ENCODE results near the gene COL6A3. TPM values are rescaled to one million over a fixed set of nuclear protein-coding genes. Genes with fewer than 3 reads are reported as not detected.

COL6A3 gene
- total and polyA plus RNA-seq, 7 donors: 2.8 to 715 (median 233) TPM

- Histone ChIP-seq H3K4me3 (no peak overlapping the region), H3K9me3 (no peaks in the 10 kb centered on the region), H3K27me3 (no peaks in the 10 kb centered on the region), H3K36me3 (no peaks in the 10 kb centered on the region), H3K4me1 (peaks cover 0 to 24% (median 17%) of the 10 kb centered on the region in 4 donors), H3K27ac (peak overlapping the region in 1 of 4 donors; percentile 1)
- DNase-seq: no peak
- intact Hi-C loops (cut with DNase I): no loop called here
- WGBS, 2 donors: 24 to 44% methylated on average over 8 of the region's 8 CpGs
- TF ChIP-seq CTCF (IDR thresholded peaks at IDR 0.05): no peak
- no peak for TF ChIP-seq POLR2AphosphoS5 (IDR thresholded peaks at IDR 0.05)
- no peak for TF ChIP-seq POLR2A (IDR thresholded peaks at IDR 0.05)
- no peak for TF ChIP-seq EP300 (IDR thresholded peaks at IDR 0.05)
Observed at GRCh38 chr2:237438080-237438940, 24.3 kb upstream of the COL6A3 start.

- Histone ChIP-seq H3K4me1 (peaks cover 0 to 31% (median 21%) of the 10 kb centered on the region in 4 donors), H3K27ac (no peak overlapping the region), H3K27me3 (no peaks in the 10 kb centered on the region), H3K36me3 (no peaks in the 10 kb centered on the region), H3K9me3 (no peaks in the 10 kb centered on the region), H3K4me3 (no peak overlapping the region)
- TF ChIP-seq POLR2A (IDR thresholded peaks at IDR 0.05): no peak
- no peak for TF ChIP-seq POLR2AphosphoS5 (IDR thresholded peaks at IDR 0.05)
- TF ChIP-seq CTCF (IDR thresholded peaks at IDR 0.05): no peak
- no peak for TF ChIP-seq EP300 (IDR thresholded peaks at IDR 0.05)
- intact Hi-C loops (cut with DNase I): no loop called here
- 87 to 95% methylated on average over 5 of the region's 5 CpGs for WGBS, 2 donors
- DNase-seq: no peak
Observed at GRCh38 chr2:237437566-237437965, 23.6 kb upstream of the COL6A3 start.

GRCh38 chr2:237435844-237436587 lies 22.1 kb upstream of the COL6A3 start:
- no peaks in the 10 kb centered on the region for H3K27me3 ChIP-seq
- H3K4me1 ChIP-seq: peaks cover 0 to 35% (median 23%) of the 10 kb centered on the region in 4 donors
- TF ChIP-seq POLR2AphosphoS5 (IDR thresholded peaks at IDR 0.05): peak in 3 of 4 donors; percentile 11 to 24 (median 17)
- no peak for TF ChIP-seq POLR2A (IDR thresholded peaks at IDR 0.05)
- TF ChIP-seq CTCF (IDR thresholded peaks at IDR 0.05): no peak
- peak in 1 of 4 donors; percentile 39 for TF ChIP-seq EP300 (IDR thresholded peaks at IDR 0.05)
- DNase-seq: no peak
- H3K4me3 ChIP-seq: no peak overlapping the region
- no peaks in the 10 kb centered on the region for H3K36me3 ChIP-seq
- intact Hi-C loops (cut with DNase I): no loop called here
- WGBS, 2 donors: 75 to 78% methylated on average over 10 of the region's 10 CpGs
- no peaks in the 10 kb centered on the region for H3K9me3 ChIP-seq
- H3K27ac ChIP-seq: peak overlapping the region; percentile 43 to 80 (median 65)

GRCh38 chr2:237434866-237435311 lies 20.9 kb upstream of the COL6A3 start:
- Histone ChIP-seq H3K4me3 (no peak overlapping the region), H3K36me3 (no peaks in the 10 kb centered on the region), H3K27me3 (no peaks in the 10 kb centered on the region), H3K4me1 (peaks cover 0 to 35% (median 23%) of the 10 kb centered on the region in 4 donors), H3K9me3 (no peaks in the 10 kb centered on the region), H3K27ac (peak overlapping the region; percentile 43 to 80 (median 65))
- DNase-seq: no peak
- intact Hi-C loops (cut with DNase I): loop anchor here (5.0 kb wide), 1 partner anchor 137 kb away; no protein-coding TSS in a partner anchor
- TF ChIP-seq POLR2A (IDR thresholded peaks at IDR 0.05): no peak
- no peak for TF ChIP-seq CTCF (IDR thresholded peaks at IDR 0.05)
- no peak for TF ChIP-seq EP300 (IDR thresholded peaks at IDR 0.05)
- TF ChIP-seq POLR2AphosphoS5 (IDR thresholded peaks at IDR 0.05): no peak
- 23 to 31% methylated on average over 14 of the region's 14 CpGs for WGBS, 2 donors

Data from sigmoid colon (tissue), 7 donors.